CD4-positive, alpha-beta T cell treated with Interleukin-15 for 4 hours (primary cell): ENCODE data around the gene METTL13.
"Not testable (repeated sequence)": the region's sequence is repeated elsewhere in the genome, so short reads cannot be mapped to it uniquely, and the experiment has no call there.

Experiments
- DNase-seq: peaks from one replicate; pipeline ENCODE4 v3.0.0-alpha.2; 2020; ENCODE audit warnings: low spot score

The METTL13 gene

GRCh38 chr1:171769171-171769570, 12.3 kb upstream of the METTL13 start:
- DNase-seq, result no peak

GRCh38 chr1:171769754-171770153, 11.7 kb upstream of the METTL13 start:
- DNase-seq, result no peak

GRCh38 chr1:171772312-171772711, 9.1 kb upstream of the METTL13 start:
- no peak for DNase-seq

- no peak for DNase-seq
Observed at GRCh38 chr1:171780583-171781175, 781 bp upstream of the METTL13 start.

- no peak for DNase-seq
Observed at GRCh38 chr1:171783816-171784530, 2.5 kb downstream of the METTL13 start.

GRCh38 chr1:171784784-171785183, 3.3 kb downstream of the METTL13 start:
- DNase-seq, result no peak

GRCh38 chr1:171785766-171786165, 4.3 kb downstream of the METTL13 start:
- no peak for DNase-seq

GRCh38 chr1:171786534-171786933, 5.1 kb downstream of the METTL13 start:
- no peak for DNase-seq

GRCh38 chr1:171787686-171788480, 6.4 kb downstream of the METTL13 start:
- no peak for DNase-seq

- DNase-seq, result no peak
Observed at GRCh38 chr1:171788696-171789095, 7.2 kb downstream of the METTL13 start.

GRCh38 chr1:171790318-171790717, 8.9 kb downstream of the METTL13 start:
- DNase-seq, result no peak

GRCh38 chr1:171792656-171793369, 11.4 kb downstream of the METTL13 start:
- DNase-seq, result no peak

- no peak for DNase-seq
Observed at GRCh38 chr1:171793636-171794035, 12.2 kb downstream of the METTL13 start.

- DNase-seq, result peak; percentile 30
Observed at GRCh38 chr1:171794085-171794484, 12.6 kb downstream of the METTL13 start.

- DNase-seq, result no peak
Observed at GRCh38 chr1:171796592-171796991, 15.1 kb downstream of the METTL13 start.

GRCh38 chr1:171798311-171798710, 16.9 kb downstream of the METTL13 start:
- no peak for DNase-seq

GRCh38 chr1:171798765-171799164, 17.3 kb downstream of the METTL13 start:
- no peak for DNase-seq

GRCh38 chr1:171799166-171799565, 17.7 kb downstream of the METTL13 start:
- DNase-seq, result no peak

- DNase-seq, result not testable (repeated sequence)
Observed at GRCh38 chr1:171799698-171800097, 18.2 kb downstream of the METTL13 start.

GRCh38 chr1:171800342-171800741, 18.9 kb downstream of the METTL13 start:
- DNase-seq, result no peak

GRCh38 chr1:171800851-171801250, 19.4 kb downstream of the METTL13 start:
- no peak for DNase-seq

- DNase-seq, result peak; percentile 18
Observed at GRCh38 chr1:171801487-171801891, 20.0 kb downstream of the METTL13 start.
